HG03575 (cell line): Measurements from ENCODE around the gene ASTN2.
"Not testable (repeated sequence)": the region's sequence is repeated elsewhere in the genome, so short reads cannot be mapped to it uniquely, and the experiment has no call there.

Experiments used
- ATAC-seq: cut with Tn5 transposase; IDR thresholded peaks from one replicate; pipeline ENCODE4 v1.9.1; 2021; ENCODE audit not compliant: unreplicated experiment, insufficient number of reproducible peaks, low FRiP score; ENCODE audit errors: extremely low read depth

ASTN2 gene

GRCh38 chr9:116468793-116469527 lies 945.9 kb downstream of the ASTN2 start:
- ATAC-seq, result no peak

- no peak for ATAC-seq
Measured at GRCh38 chr9:116468369-116468768, 946.5 kb downstream of the ASTN2 start.

GRCh38 chr9:116467740-116468351 lies 947.0 kb downstream of the ASTN2 start:
- no peak for ATAC-seq

GRCh38 chr9:116466271-116467235 lies 948.3 kb downstream of the ASTN2 start:
- ATAC-seq, result no peak

GRCh38 chr9:116465576-116466270 lies 949.1 kb downstream of the ASTN2 start:
- no peak for ATAC-seq

DNA sequence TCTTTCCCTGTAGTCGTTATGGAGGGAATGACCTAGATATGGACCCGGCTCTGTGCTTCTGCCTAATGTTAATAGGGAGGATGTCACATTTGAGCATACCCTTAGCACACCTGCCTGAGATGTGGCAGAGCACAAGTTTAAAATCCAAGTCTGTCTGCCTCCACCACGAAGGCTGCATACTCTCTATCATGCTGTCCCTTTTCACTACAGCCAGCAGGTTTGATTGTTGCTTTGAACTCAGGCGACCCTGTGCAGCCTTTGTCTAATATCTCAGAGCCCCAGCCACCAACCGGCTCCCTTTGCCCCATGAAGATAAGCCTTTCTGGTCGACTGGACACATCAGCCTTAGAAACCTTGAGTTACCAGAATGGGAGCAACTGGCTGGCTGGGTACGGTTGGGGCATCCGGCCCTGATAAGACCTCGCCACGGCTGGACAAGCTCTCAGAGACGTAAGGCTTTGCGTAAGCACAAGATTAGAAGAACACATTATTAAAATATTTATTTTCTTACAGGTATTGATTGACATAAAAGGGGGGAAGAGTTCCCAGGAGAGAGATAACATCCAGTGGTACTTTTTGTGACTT lies 949.8 kb downstream of the ASTN2 start:
- no peak for ATAC-seq

GRCh38 chr9:116464423-116464822 lies 950.4 kb downstream of the ASTN2 start:
- ATAC-seq, result no peak

DNA sequence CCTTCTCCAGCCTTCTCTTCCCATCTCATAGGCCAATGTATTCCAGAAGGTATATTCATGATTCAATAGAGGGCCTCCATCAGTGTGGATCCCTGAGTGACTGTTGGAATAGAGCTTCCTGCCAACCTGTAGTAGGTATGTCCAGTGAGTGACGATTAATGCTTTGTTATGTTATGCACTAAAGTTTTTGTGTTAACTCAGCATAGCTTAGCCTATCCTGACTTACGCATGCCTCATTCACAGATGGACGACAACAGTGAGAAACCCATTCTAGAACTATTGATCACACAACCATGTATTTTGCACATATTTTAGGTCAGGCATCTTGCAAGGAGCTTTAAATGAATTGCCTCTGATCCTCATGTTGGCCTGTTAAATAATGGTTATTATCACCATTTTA lies 953.2 kb downstream of the ASTN2 start:
- no peak for ATAC-seq

- ATAC-seq, result no peak
Measured at GRCh38 chr9:116460026-116460425, 954.8 kb downstream of the ASTN2 start.

- no peak for ATAC-seq
Measured at GRCh38 chr9:116459576-116459975, 955.3 kb downstream of the ASTN2 start.

GRCh38 chr9:116456490-116457088 lies 958.3 kb downstream of the ASTN2 start:
- no peak for ATAC-seq

DNA sequence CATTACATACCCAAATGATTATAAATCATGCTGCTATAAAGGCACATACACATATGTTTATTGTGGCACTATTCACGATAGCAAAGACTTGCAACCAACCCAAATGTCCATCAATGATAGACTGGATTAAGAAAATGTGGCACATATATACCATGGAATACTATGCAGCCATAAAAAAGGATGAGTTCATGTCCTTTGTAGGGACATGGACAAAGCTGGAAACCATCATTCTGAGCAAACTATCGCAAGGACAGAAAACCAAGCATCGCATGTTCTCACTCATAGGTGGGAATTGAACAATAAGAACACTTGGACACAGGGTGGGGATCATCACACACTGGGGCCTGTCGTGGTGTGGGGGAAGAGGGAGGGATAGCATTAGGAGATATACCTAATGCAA lies 960.3 kb downstream of the ASTN2 start:
- ATAC-seq, result not testable (repeated sequence)

DNA sequence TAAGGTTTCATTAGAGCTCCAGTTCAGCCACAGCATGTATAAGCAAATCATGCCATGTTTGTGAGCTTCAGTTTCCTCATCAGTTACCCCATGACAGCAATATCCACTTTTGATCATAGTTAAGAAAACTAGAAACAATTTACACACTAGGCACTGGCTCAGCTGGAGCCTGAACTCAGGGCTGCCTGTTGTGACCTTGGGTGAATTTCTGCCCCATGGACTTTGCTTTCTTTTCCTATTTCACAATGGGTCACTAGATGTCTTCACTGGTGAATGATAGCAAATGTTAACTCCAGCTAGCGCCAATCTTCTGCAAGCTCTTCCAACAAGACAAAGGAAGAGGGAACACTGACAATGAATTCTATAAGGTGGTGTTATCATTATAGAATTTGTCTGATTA lies 961.1 kb downstream of the ASTN2 start:
- no peak for ATAC-seq

DNA sequence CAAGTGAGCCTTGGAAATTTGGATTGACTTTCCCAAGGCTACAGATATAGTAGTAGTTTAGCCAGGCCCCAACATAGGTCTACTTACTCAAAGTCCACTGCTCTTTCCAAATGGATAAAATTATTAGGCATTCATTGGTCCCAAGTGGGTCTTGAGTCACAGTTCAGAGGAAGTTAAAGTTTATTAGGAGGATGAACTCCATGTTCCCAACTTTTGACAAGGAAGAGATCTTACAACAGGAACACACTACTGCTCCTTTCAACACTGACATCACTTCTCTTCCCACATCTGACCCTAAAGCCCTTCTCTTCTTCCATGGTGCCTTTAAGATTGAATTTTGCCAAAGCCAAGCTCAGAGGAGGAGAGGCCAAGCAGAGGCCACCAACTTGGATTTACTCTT lies 962.2 kb downstream of the ASTN2 start:
- ATAC-seq, result no peak

DNA sequence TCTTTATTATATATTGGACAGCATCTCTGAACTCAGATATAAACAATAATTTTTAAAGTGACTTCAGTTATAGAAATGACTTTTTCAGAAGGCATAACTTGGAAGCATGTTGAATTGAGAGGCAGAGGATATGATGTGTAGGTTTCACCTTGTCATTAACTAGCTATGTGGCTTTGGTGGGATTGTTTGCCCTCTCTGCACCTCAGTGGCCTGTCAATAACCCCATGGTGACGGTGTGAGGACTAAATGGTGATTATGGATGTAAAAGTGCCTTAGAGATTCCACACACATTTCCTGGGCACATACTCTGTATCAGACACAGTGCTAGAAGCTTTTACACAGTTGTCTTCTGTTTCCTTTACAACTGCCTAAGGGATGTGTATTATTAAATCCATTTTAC lies 962.6 kb downstream of the ASTN2 start:
- no peak for ATAC-seq

GRCh38 chr9:116451500-116452115 lies 963.2 kb downstream of the ASTN2 start:
- ATAC-seq, result no peak

GRCh38 chr9:116450378-116451139 lies 964.3 kb downstream of the ASTN2 start:
- peak; percentile 70 for ATAC-seq
